ENCODE data around the gene SUPT6H. TPM values are rescaled to one million over a fixed set of nuclear protein-coding genes. Genes with fewer than 3 reads are reported as not detected.

Gene SUPT6H
- total RNA-seq, 1 experiment from 2014 or later = 61.3 TPM

DNA sequence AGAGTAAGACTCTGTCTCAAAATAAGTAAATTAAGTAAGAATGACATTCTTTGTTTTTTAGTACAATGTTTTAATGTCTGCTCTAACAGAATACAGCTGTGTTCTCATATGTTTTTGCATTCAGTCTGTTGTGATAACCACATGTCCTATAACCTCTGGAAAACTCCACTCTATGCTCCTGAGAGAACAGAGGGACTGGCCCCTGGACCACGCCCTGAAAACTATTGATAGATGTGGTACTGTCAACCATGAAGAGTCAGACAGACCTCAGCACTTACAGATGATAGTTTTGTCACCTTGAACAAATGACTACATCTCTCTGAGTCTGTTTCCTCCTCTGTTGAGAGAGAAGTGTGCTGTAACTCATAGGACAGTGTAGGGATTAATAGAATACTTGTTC lies 7.9 kb downstream of the SUPT6H start:
- H3K36me3 Mint-ChIP-seq = peaks cover 54% of the 10 kb centered on the region
- no peak overlapping the region for H3K4me3 Mint-ChIP-seq
- ATAC-seq = no peak
- no peak overlapping the region for H3K27ac Mint-ChIP-seq
- no peak for DNase-seq (ENCODE audit: low spot score)
- TF ChIP-seq, protein P1, sequence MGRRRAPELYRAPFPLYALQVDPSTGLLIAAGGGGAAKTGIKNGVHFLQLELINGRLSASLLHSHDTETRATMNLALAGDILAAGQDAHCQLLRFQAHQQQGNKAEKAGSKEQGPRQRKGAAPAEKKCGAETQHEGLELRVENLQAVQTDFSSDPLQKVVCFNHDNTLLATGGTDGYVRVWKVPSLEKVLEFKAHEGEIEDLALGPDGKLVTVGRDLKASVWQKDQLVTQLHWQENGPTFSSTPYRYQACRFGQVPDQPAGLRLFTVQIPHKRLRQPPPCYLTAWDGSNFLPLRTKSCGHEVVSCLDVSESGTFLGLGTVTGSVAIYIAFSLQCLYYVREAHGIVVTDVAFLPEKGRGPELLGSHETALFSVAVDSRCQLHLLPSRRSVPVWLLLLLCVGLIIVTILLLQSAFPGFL (CRISPR knock-in tag; IDR thresholded peaks at IDR 0.05; ENCODE audit: borderline replicate concordance) = no peak
- TF ChIP-seq ATF1 (CRISPR knock-in tag; IDR thresholded peaks at IDR 0.05) = no peak
- H3K27me3 Mint-ChIP-seq (ENCODE audit: low read depth) = no peaks in the 10 kb centered on the region
- H3K9me3 Mint-ChIP-seq = no peaks in the 10 kb centered on the region
- ChIA-PET CTCF (no interaction called here), POLR2A (no interaction called here)
- no peaks in the 10 kb centered on the region for H3K4me1 Mint-ChIP-seq

DNA sequence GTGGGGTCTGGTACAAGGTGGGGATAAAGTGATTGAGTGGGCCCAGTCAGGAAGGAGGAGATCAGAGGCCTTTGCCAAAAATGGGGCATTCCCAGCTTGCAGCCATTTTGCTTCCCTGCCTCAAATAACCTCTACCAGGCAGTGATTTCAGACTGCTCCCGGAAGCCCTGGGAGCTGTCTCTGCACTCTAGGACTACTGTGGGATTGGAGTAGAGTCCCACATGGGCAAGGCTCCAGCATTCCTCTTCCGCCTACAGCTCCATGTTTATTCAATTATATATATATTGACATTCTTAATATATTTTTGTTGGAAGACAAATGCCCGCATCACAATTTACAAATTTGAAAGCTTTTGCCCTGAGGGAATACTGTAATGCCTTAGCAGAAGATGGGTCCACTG lies 13.5 kb downstream of the SUPT6H start:
- H3K36me3 Mint-ChIP-seq = peaks cover 79% of the 10 kb centered on the region
- no peaks in the 10 kb centered on the region for H3K27me3 Mint-ChIP-seq (ENCODE audit: low read depth)
- DNase-seq (ENCODE audit: low spot score) (no peak), ATAC-seq (no peak)
- H3K4me1 Mint-ChIP-seq = no peaks in the 10 kb centered on the region
- H3K9me3 Mint-ChIP-seq = no peaks in the 10 kb centered on the region
- no peak overlapping the region for H3K4me3 Mint-ChIP-seq
- ChIA-PET POLR2A (no interaction called here), CTCF (interaction anchor here (2.8 kb wide), 1 partner anchor 31 kb away, joined by 11 read pairs; the partner anchor contains the start of gene BLTP2)
- TF ChIP-seq JUN (CRISPR knock-in tag; IDR thresholded peaks at IDR 0.05) = no peak
- TF ChIP-seq, protein P2, sequence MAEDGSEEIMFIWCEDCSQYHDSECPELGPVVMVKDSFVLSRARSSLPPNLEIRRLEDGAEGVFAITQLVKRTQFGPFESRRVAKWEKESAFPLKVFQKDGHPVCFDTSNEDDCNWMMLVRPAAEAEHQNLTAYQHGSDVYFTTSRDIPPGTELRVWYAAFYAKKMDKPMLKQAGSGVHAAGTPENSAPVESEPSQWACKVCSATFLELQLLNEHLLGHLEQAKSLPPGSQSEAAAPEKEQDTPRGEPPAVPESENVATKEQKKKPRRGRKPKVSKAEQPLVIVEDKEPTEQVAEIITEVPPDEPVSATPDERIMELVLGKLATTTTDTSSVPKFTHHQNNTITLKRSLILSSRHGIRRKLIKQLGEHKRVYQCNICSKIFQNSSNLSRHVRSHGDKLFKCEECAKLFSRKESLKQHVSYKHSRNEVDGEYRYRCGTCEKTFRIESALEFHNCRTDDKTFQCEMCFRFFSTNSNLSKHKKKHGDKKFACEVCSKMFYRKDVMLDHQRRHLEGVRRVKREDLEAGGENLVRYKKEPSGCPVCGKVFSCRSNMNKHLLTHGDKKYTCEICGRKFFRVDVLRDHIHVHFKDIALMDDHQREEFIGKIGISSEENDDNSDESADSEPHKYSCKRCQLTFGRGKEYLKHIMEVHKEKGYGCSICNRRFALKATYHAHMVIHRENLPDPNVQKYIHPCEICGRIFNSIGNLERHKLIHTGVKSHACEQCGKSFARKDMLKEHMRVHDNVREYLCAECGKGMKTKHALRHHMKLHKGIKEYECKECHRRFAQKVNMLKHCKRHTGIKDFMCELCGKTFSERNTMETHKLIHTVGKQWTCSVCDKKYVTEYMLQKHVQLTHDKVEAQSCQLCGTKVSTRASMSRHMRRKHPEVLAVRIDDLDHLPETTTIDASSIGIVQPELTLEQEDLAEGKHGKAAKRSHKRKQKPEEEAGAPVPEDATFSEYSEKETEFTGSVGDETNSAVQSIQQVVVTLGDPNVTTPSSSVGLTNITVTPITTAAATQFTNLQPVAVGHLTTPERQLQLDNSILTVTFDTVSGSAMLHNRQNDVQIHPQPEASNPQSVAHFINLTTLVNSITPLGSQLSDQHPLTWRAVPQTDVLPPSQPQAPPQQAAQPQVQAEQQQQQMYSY (CRISPR knock-in tag; IDR thresholded peaks at IDR 0.05) = no peak
- TF ChIP-seq, protein P3, sequence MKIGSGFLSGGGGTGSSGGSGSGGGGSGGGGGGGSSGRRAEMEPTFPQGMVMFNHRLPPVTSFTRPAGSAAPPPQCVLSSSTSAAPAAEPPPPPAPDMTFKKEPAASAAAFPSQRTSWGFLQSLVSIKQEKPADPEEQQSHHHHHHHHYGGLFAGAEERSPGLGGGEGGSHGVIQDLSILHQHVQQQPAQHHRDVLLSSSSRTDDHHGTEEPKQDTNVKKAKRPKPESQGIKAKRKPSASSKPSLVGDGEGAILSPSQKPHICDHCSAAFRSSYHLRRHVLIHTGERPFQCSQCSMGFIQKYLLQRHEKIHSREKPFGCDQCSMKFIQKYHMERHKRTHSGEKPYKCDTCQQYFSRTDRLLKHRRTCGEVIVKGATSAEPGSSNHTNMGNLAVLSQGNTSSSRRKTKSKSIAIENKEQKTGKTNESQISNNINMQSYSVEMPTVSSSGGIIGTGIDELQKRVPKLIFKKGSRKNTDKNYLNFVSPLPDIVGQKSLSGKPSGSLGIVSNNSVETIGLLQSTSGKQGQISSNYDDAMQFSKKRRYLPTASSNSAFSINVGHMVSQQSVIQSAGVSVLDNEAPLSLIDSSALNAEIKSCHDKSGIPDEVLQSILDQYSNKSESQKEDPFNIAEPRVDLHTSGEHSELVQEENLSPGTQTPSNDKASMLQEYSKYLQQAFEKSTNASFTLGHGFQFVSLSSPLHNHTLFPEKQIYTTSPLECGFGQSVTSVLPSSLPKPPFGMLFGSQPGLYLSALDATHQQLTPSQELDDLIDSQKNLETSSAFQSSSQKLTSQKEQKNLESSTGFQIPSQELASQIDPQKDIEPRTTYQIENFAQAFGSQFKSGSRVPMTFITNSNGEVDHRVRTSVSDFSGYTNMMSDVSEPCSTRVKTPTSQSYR (CRISPR knock-in tag; IDR thresholded peaks at IDR 0.05) = no peak
- no peak for TF ChIP-seq IRF2 (CRISPR knock-in tag; IDR thresholded peaks at IDR 0.05; ENCODE audit: borderline replicate concordance, low read depth)
- TF ChIP-seq, protein P4, sequence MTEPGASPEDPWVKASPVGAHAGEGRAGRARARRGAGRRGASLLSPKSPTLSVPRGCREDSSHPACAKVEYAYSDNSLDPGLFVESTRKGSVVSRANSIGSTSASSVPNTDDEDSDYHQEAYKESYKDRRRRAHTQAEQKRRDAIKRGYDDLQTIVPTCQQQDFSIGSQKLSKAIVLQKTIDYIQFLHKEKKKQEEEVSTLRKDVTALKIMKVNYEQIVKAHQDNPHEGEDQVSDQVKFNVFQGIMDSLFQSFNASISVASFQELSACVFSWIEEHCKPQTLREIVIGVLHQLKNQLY (CRISPR knock-in tag; IDR thresholded peaks at IDR 0.05) = no peak
- no peak overlapping the region for H3K27ac Mint-ChIP-seq

DNA sequence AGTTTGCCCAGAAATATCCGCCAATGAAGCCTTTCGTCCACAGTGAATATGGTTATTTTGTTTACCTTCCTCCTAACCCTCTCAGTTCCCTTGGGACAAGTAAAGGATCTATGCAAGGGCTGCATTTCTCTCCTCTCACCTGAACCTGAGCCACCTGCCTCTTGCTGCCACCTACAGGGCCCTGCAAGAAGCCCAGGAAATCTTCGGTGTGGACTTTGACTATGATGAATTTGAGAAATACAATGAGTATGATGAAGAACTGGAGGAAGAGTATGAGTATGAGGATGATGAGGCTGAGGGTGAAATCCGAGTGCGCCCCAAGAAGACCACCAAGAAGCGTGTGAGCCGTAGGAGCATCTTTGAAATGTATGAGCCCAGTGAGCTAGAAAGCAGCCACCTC lies 14.0 kb downstream of the SUPT6H start:
- H3K4me3 Mint-ChIP-seq = no peak overlapping the region
- H3K4me1 Mint-ChIP-seq = no peaks in the 10 kb centered on the region
- ChIA-PET CTCF (interaction anchor here (2.8 kb wide), 1 partner anchor 31 kb away, joined by 11 read pairs; the partner anchor contains the start of gene BLTP2), POLR2A (no interaction called here)
- no peaks in the 10 kb centered on the region for H3K27me3 Mint-ChIP-seq (ENCODE audit: low read depth)
- DNase-seq (ENCODE audit: low spot score) (no peak), ATAC-seq (peak; percentile 57)
- H3K27ac Mint-ChIP-seq = no peak overlapping the region
- H3K9me3 Mint-ChIP-seq = no peaks in the 10 kb centered on the region
- H3K36me3 Mint-ChIP-seq = peaks cover 78% of the 10 kb centered on the region
- TF ChIP-seq ZNF423 (CRISPR knock-in tag; IDR thresholded peaks at IDR 0.05) (no peak), HMGA2 (CRISPR knock-in tag; IDR thresholded peaks at IDR 0.05) (no peak)
- TF ChIP-seq, protein P5, sequence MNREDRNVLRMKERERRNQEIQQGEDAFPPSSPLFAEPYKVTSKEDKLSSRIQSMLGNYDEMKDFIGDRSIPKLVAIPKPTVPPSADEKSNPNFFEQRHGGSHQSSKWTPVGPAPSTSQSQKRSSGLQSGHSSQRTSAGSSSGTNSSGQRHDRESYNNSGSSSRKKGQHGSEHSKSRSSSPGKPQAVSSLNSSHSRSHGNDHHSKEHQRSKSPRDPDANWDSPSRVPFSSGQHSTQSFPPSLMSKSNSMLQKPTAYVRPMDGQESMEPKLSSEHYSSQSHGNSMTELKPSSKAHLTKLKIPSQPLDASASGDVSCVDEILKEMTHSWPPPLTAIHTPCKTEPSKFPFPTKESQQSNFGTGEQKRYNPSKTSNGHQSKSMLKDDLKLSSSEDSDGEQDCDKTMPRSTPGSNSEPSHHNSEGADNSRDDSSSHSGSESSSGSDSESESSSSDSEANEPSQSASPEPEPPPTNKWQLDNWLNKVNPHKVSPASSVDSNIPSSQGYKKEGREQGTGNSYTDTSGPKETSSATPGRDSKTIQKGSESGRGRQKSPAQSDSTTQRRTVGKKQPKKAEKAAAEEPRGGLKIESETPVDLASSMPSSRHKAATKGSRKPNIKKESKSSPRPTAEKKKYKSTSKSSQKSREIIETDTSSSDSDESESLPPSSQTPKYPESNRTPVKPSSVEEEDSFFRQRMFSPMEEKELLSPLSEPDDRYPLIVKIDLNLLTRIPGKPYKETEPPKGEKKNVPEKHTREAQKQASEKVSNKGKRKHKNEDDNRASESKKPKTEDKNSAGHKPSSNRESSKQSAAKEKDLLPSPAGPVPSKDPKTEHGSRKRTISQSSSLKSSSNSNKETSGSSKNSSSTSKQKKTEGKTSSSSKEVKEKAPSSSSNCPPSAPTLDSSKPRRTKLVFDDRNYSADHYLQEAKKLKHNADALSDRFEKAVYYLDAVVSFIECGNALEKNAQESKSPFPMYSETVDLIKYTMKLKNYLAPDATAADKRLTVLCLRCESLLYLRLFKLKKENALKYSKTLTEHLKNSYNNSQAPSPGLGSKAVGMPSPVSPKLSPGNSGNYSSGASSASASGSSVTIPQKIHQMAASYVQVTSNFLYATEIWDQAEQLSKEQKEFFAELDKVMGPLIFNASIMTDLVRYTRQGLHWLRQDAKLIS (CRISPR knock-in tag; IDR thresholded peaks at IDR 0.05; ENCODE audit: borderline replicate concordance) = no peak
- TF ChIP-seq, protein P6, sequence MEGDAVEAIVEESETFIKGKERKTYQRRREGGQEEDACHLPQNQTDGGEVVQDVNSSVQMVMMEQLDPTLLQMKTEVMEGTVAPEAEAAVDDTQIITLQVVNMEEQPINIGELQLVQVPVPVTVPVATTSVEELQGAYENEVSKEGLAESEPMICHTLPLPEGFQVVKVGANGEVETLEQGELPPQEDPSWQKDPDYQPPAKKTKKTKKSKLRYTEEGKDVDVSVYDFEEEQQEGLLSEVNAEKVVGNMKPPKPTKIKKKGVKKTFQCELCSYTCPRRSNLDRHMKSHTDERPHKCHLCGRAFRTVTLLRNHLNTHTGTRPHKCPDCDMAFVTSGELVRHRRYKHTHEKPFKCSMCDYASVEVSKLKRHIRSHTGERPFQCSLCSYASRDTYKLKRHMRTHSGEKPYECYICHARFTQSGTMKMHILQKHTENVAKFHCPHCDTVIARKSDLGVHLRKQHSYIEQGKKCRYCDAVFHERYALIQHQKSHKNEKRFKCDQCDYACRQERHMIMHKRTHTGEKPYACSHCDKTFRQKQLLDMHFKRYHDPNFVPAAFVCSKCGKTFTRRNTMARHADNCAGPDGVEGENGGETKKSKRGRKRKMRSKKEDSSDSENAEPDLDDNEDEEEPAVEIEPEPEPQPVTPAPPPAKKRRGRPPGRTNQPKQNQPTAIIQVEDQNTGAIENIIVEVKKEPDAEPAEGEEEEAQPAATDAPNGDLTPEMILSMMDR (IDR thresholded peaks at IDR 0.05) = 0 out of 2 replicates have a peak, but pooled peaks have one; percentile 6
